ENCODE measurements around the gene SMIM1. TPM values are rescaled to one million over a fixed set of nuclear protein-coding genes. Genes with fewer than 3 reads are reported as not detected.

Gene SMIM1
- total and polyA plus RNA-seq, 7 donors, result 0.57 to 2.1 (median 1.3) TPM

- H3K4me1 ChIP-seq, result peaks cover 12% of the 10 kb centered on the region
- WGBS, 3 donors, result 88 to 91% (median 89%) methylated on average over 20 of the region's 20 CpGs
- H3K27me3 ChIP-seq (ENCODE audit: insufficient read depth in 3 of 3, low read length in 2 of 3), result no peaks in the 10 kb centered on the region
- H3K4me3 ChIP-seq, result no peak overlapping the region
- intact Hi-C loops (cut with DNase I), result no loop called here
- no peaks in the 10 kb centered on the region for H3K9me3 ChIP-seq
- DNase-seq (no peak), ATAC-seq (no peak)
- no peak for TF ChIP-seq CTCF (IDR thresholded peaks at IDR 0.05)
- H3K36me3 ChIP-seq (ENCODE audit: insufficient read depth in 1 of 2, low read depth in 1 of 2), result peaks cover 2 to 64% of the 10 kb centered on the region in 2 donors
- H3K27ac ChIP-seq, result no peak overlapping the region
Measured at GRCh38 chr1:3779912-3780416, 7.4 kb downstream of the SMIM1 start.

- intact Hi-C loops (cut with DNase I), result no loop called here
- Histone ChIP-seq H3K9me3 (no peaks in the 10 kb centered on the region), H3K4me3 (no peak overlapping the region), H3K4me1 (peaks cover 5% of the 10 kb centered on the region), H3K36me3 (ENCODE audit: insufficient read depth in 1 of 2, low read depth in 1 of 2) (peaks cover 2 to 73% of the 10 kb centered on the region in 2 donors), H3K27ac (no peak overlapping the region), H3K27me3 (ENCODE audit: insufficient read depth in 3 of 3, low read length in 2 of 3) (no peaks in the 10 kb centered on the region)
- ATAC-seq (no peak), DNase-seq (peak in 1 of 2 donors; percentile 41)
- WGBS, 3 donors, result 78 to 89% (median 84%) methylated on average over 21 of the region's 21 CpGs
- TF ChIP-seq CTCF (IDR thresholded peaks at IDR 0.05), result no peak
Measured at GRCh38 chr1:3780901-3781300, 8.4 kb downstream of the SMIM1 start.

GRCh38 chr1:3783651-3784474 lies 11.3 kb downstream of the SMIM1 start:
- Histone ChIP-seq H3K36me3 (ENCODE audit: insufficient read depth in 1 of 2, low read depth in 1 of 2) (peaks cover 2 to 91% of the 10 kb centered on the region in 2 donors), H3K27me3 (ENCODE audit: insufficient read depth in 3 of 3, low read length in 2 of 3) (no peaks in the 10 kb centered on the region), H3K4me3 (no peak overlapping the region), H3K9me3 (no peaks in the 10 kb centered on the region), H3K4me1 (no peaks in the 10 kb centered on the region), H3K27ac (no peak overlapping the region)
- WGBS, 3 donors, result 87 to 92% (median 89%) methylated on average over 30 of the region's 30 CpGs
- intact Hi-C loops (cut with DNase I), result no loop called here
- no peak for DNase-seq
- no peak for TF ChIP-seq CTCF (IDR thresholded peaks at IDR 0.05)
- no peak for ATAC-seq

- Histone ChIP-seq H3K27ac (no peak overlapping the region), H3K9me3 (no peaks in the 10 kb centered on the region), H3K36me3 (ENCODE audit: insufficient read depth in 1 of 2, low read depth in 1 of 2) (peaks cover 2 to 79% of the 10 kb centered on the region in 2 donors), H3K27me3 (ENCODE audit: insufficient read depth in 3 of 3, low read length in 2 of 3) (no peaks in the 10 kb centered on the region), H3K4me3 (no peak overlapping the region), H3K4me1 (no peaks in the 10 kb centered on the region)
- intact Hi-C loops (cut with DNase I), result no loop called here
- DNase-seq (peak in 1 of 2 donors; percentile 37), ATAC-seq (peak in 1 of 4 donors; percentile 27)
- no peak for TF ChIP-seq CTCF (IDR thresholded peaks at IDR 0.05)
- WGBS, 3 donors, result 59 to 65% (median 65%) methylated on average over 13 of the region's 13 CpGs
Measured at GRCh38 chr1:3785045-3785444, 12.5 kb downstream of the SMIM1 start.
